NOMO-1 (cell line): ENCODE data around the gene WLS.

ENCODE experiments used
- DNase-seq, 2 experiments: peaks; one replicate each; lab custom pipeline; 2025; ENCODE audit not compliant: unreplicated experiment in 2 of 2; lab: John Stamatoyannopoulos, UW

Gene WLS

GRCh38 chr1:68142461-68142860, 89.9 kb downstream of the WLS start:
- DNase-seq = no peak

DNA sequence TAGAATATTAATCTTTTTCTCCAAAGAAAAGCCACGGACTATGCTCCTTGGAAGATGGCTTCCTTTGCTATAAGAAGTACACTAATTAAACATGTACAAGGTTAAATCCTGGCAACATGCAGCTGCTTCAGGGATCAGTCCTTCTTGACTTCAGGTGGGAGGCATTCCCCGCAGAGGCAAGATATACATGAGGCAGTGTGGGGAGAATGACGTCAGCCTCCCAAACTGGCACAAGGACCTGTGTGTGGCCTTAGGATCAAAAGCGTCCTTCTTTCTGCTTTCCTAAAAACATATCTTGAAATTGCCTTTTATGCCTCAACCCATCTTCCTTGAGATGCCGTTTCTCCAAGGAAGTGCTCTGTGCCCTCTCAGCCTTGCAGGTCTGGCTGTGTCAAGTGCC, 90.3 kb downstream of the WLS start:
- no peak for DNase-seq

GRCh38 chr1:68141071-68142021, 91.0 kb downstream of the WLS start:
- DNase-seq = no peak

GRCh38 chr1:68140536-68140935, 91.8 kb downstream of the WLS start:
- no peak for DNase-seq

DNA sequence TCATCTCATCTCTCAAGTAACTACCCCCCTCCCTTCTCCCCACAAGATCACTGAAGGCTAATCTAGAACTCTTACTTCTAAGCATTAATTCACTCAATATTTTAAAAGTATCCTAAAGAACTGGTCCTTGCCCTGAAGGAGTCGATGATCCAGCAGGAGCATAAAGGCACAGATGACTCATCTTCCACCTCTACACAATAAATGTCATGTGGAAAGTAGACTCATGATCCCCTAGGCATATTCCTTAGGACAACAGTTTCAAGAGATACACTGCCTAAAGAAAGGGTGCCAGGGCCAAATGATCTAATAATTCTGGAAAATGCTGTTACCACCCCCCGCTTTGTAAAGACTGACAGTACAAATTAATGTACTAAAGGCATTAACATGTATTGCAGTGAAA, 96.1 kb downstream of the WLS start:
- no peak for DNase-seq

- no peak for DNase-seq
Measured at GRCh38 chr1:68132426-68133130, 99.7 kb downstream of the WLS start.

DNA sequence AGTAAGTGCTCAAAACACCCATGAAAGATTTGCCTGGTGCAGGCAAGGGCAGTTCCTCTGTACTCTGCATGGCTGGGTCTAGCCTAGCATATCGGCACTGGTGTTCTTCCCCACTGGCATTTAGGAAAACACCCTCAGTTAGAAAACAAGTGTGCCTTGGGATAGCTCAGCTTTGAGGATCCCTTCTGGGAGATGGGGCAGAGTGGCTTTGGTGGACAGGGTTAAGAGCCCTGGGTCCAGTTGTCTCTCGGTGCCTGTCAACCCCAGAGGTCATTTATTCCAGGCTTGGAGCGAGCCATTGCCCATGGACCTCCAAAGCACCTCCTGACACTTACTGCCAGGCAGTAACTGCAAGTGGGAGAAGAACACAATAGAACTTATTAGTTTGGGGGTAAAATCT, 101.1 kb downstream of the WLS start:
- no peak for DNase-seq

DNA sequence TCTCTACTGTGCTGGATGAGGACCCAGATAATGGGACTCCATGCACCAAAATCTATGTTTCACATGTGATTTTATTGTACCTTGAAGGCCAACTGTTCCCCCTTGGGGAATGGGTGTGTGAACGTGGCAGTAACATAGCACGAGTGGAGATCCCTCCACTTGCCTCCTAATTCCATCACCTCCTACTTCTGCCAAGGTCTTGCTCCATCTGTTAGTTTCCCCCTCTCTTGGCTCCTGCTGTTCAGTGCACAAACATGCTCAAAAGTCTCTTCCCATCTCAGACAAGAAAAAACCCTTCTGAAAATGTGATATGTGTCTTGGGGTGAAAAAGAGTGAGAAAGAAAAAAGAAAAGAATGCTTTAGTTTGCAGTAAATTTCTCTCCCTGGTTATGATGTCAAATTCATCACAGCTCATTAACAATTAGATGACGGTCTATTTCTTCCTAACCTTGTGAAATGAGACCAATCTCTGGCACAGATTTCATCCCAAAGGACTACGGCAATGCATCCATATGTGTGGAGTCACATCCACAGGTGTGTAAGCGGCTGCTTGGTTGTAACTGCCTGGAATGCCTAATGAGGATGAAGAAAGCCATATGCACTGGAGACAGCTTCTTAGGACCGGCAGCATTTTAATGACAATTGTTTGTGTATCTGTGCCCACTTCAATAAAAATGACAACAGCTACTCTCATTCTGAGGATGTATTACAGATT, 102.6 kb downstream of the WLS start:
- DNase-seq = no peak

DNA sequence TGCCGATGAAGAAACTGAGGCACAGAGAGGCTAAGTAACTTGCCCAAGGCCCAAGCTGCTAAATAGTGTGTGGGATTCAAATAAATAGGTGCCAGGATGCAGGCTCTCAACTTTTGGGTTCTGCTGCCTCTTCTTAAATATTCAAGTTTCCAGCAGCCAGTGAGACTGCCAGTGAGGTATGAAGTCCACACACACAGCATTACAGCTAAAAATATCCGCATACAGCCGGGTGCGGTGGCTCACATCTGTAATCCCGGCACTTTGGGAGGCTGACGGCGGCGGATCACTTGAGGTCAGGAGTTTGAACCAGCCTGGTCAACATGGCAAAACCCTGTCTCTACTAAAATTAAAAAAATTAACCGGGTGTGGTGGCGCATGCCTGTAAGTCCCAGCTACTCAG, 103.5 kb downstream of the WLS start:
- no peak for DNase-seq

DNA sequence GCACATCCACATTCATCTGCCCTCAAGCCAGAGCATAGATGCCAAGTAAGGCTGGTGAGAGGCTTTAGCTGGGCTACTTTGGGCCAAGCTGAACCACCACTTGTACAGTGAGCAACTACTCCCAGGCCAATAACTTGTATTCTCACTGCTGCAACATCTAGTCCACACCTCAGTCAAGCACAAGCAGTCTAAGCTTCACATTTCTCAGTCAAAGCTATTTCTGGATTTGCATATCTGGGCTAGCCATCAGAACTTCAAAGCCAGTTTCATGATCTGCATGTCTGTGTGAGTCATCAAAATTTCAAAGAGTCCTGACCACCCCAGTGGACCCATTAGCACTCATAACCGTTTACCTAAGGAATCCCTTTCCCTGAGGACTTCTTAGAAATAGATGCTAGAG, 104.2 kb downstream of the WLS start:
- DNase-seq = no peak

GRCh38 chr1:68121536-68121935, 110.8 kb downstream of the WLS start:
- DNase-seq = no peak

- DNase-seq = peak; percentile 5 to 40
Measured at GRCh38 chr1:68120136-68120791, 112.1 kb downstream of the WLS start.

DNA sequence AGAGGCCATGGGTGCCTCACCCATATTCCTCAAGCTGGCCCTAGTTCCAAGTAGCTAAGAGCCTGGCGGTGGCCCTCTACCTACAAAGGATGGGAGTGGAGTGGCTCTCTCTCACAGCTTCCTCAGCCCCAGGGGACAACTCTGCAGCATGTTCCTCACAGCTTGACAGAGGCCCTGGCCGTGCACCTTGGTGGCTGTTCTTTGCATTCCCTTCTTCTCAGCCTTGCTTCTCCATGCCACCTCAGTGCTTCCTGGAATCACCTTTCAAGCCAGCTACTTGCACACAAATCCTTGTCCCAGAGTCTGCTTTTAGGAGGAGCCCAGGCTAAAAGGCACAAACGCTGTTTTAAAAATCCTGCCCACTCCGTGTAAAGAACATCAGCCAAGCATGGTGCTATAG, 112.9 kb downstream of the WLS start:
- no peak for DNase-seq

DNA sequence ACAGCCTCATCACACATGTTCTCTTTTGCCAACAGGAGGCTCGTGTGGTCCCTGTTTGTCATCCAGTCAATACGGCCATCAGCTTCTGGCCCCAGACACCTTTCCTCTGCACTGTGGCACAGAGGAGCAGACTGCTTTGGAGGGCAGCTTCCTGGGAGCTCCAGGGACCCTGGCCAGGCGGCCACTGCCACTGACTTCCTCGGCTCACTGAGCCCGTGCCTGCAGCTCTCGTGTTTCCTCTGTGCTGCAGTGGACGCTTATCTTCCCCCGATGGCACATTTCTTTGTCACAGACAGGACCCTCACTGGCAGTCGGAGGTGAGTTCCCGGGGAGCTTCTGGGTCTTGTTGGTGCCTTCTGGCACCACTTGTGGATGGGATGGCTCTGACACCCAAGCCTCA, 114.9 kb downstream of the WLS start:
- DNase-seq = no peak

DNA sequence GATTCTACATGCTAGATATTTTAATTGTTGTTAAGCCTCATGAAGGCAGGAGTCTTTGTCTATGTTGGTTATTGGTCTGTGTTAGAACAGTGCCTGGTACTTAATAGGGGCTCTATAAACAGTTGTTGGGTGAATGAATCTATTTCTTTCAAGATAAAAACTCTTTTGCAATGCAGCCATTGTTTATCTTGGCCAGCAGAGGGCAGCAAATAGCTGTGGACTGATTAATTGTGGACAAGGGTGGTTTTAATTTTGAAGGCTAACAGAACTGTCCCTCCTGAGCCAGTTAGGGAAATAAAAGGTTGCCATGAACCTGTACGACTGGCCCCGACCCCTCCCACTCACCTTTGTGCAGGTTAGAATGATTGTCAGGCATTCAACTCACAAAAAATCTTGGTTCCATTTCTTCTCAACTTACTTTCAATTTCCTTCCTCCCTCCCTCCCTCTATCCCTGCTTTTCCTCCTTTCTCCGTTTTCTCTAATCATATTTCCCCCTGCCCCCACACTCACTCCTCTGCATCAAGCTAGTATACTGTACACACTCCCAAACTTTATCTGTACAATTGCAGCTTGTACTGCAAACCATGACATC, 115.6 kb downstream of the WLS start:
- peak; percentile 1 to 43 for DNase-seq

DNA sequence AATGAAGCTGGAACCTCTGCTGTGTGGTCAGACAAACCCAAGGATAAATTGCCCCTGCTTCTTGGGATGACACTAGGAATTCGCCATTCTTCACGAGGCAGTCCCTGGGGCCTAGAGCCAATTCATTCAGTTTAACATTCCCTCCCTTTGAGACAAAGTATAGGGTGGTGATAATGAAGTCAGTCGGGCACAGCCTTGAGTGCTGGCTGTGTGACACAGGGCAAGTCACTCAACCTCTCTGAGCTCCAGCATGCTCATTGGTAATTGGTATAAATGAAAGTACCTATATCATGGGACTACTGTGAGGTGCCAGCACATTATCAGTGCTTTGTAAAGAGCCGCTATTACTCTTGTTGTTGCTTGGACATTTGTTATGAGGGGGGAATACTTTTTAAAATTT, 117.0 kb downstream of the WLS start:
- DNase-seq = no peak

DNA sequence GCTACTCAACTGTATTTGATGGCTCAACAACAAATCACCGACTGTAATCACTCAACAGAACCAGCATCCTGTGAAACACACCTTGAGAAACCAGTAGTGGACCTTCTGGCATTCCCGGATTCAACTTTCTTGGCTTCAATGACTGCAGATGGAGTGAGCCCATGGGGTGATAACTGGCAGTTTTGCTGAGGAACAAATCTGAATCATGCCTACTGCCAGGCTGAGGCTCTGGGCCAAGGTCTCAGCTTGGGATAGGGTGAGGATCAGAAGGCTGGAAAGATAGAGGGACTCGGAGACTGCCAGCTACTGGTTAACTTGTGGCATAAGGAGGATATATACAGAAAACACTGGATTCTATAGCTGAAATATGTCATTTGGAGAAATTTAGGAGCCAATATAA, 118.4 kb downstream of the WLS start:
- no peak for DNase-seq

GRCh38 chr1:68112835-68113243, 119.5 kb downstream of the WLS start:
- no peak for DNase-seq

GRCh38 chr1:68111519-68112436, 120.5 kb downstream of the WLS start:
- DNase-seq = no peak

DNA sequence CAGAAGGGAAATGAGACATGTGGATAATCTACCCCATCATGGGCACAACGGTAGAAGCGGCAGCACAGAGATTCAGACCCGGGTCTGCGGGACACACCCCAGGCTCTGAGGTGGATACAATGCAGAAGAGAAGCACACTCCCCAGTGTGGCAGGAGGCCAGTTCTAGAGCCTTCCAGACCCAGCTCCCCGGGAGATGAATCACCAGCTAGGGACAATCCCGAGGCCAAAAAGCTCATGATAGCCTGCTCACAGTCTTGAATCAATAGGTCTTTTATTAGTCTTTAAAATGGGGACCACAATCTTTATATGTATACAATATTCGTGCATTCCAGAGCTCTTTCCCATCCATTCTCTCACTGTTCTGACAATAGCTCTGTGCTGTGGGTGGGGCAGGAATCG, 124.6 kb downstream of the WLS start:
- DNase-seq = no peak
